ENCODE measurements around the gene KRT6A.

- TF ChIP-seq POLR2AphosphoS5 (IDR thresholded peaks at IDR 0.05; ENCODE audit: low read depth, low read length) (no peak), SIN3A (IDR thresholded peaks at IDR 0.05; ENCODE audit: borderline replicate concordance, insufficient read depth, low read length) (no peak)
Measured at GRCh38 chr12:52524898-52525591, 32.0 kb upstream of the KRT6A start.
